ENCODE results near the gene PLGLB2.
"Not testable (repeated sequence)": the region's sequence is repeated elsewhere in the genome, so short reads cannot be mapped to it uniquely, and the experiment has no call there.

- not testable (repeated sequence) for TF ChIP-seq POLR2A, POLR2AphosphoS5 (IDR thresholded peaks at IDR 0.05; ENCODE audit: low read depth, low read length)
Observed at GRCh38 chr2:87743638-87744037, 4.2 kb upstream of the PLGLB2 start.
